Fibroblast of skin of abdomen (primary cell): ENCODE measurements around the gene CHST4.
"Not testable (repeated sequence)": the region's sequence is repeated elsewhere in the genome, so short reads cannot be mapped to it uniquely, and the experiment has no call there.

Source experiments
- DNase-seq: peaks from one replicate; pipeline ENCODE4 v3.0.0-alpha.2; 2013

The CHST4 gene

GRCh38 chr16:71524566-71525553 is 1.4 kb upstream of the CHST4 start:
- DNase-seq, result no peak

- DNase-seq, result no peak
Measured at GRCh38 chr16:71528257-71528656, 2.0 kb downstream of the CHST4 start.

GRCh38 chr16:71528863-71529262 is 2.6 kb downstream of the CHST4 start:
- no peak for DNase-seq

GRCh38 chr16:71532366-71532765 is 6.1 kb downstream of the CHST4 start:
- no peak for DNase-seq

- DNase-seq, result no peak
Measured at GRCh38 chr16:71536752-71537499, 10.7 kb downstream of the CHST4 start.

- peak; percentile 20 for DNase-seq
Measured at GRCh38 chr16:71537643-71538042, 11.4 kb downstream of the CHST4 start.

- peak; percentile 19 for DNase-seq
Measured at GRCh38 chr16:71542377-71542776, 16.2 kb downstream of the CHST4 start.

GRCh38 chr16:71547168-71547567 is 20.9 kb downstream of the CHST4 start:
- DNase-seq, result no peak

GRCh38 chr16:71552698-71553503 is 26.7 kb downstream of the CHST4 start:
- no peak for DNase-seq

- no peak for DNase-seq
Measured at GRCh38 chr16:71555230-71555891, 29.1 kb downstream of the CHST4 start.

GRCh38 chr16:71557299-71557698 is 31.1 kb downstream of the CHST4 start:
- no peak for DNase-seq

- no peak for DNase-seq
Measured at GRCh38 chr16:71557954-71558582, 31.8 kb downstream of the CHST4 start.

- DNase-seq, result no peak
Measured at GRCh38 chr16:71559855-71560254, 33.6 kb downstream of the CHST4 start.

GRCh38 chr16:71561886-71562285 is 35.7 kb downstream of the CHST4 start:
- DNase-seq, result not testable (repeated sequence)

- DNase-seq, result no peak
Measured at GRCh38 chr16:71562552-71562951, 36.3 kb downstream of the CHST4 start.

GRCh38 chr16:71564335-71564967 is 38.2 kb downstream of the CHST4 start:
- DNase-seq, result no peak

- no peak for DNase-seq
Measured at GRCh38 chr16:71565812-71566700, 39.8 kb downstream of the CHST4 start.

- DNase-seq, result no peak
Measured at GRCh38 chr16:71567931-71568330, 41.7 kb downstream of the CHST4 start.

GRCh38 chr16:71568551-71568950 is 42.3 kb downstream of the CHST4 start:
- DNase-seq, result no peak

GRCh38 chr16:71569621-71570020 is 43.4 kb downstream of the CHST4 start:
- no peak for DNase-seq
